GM18951 (cell line): Measurements from ENCODE around the gene HCN3.

ENCODE experiments used
- POLR2A ChIP-seq: IDR thresholded peaks from 4 replicates; pipeline ENCODE4 v1.6.1; 2011; ENCODE audit warnings: mild to moderate bottlenecking; ENCODE audit not compliant: insufficient read length, insufficient read depth; ENCODE audit errors: extremely low read depth
- in situ Hi-C: fragments of 300-500 bp; cut with MboI; formaldehyde crosslinking; loops from one replicate; pipeline ENCODE4 v1.12.0; 2022; ENCODE audit warnings: low sequenced_read_pairs, mixed read lengths, inconsistent platforms; ENCODE audit not compliant: unreplicated experiment

HCN3 gene

DNA sequence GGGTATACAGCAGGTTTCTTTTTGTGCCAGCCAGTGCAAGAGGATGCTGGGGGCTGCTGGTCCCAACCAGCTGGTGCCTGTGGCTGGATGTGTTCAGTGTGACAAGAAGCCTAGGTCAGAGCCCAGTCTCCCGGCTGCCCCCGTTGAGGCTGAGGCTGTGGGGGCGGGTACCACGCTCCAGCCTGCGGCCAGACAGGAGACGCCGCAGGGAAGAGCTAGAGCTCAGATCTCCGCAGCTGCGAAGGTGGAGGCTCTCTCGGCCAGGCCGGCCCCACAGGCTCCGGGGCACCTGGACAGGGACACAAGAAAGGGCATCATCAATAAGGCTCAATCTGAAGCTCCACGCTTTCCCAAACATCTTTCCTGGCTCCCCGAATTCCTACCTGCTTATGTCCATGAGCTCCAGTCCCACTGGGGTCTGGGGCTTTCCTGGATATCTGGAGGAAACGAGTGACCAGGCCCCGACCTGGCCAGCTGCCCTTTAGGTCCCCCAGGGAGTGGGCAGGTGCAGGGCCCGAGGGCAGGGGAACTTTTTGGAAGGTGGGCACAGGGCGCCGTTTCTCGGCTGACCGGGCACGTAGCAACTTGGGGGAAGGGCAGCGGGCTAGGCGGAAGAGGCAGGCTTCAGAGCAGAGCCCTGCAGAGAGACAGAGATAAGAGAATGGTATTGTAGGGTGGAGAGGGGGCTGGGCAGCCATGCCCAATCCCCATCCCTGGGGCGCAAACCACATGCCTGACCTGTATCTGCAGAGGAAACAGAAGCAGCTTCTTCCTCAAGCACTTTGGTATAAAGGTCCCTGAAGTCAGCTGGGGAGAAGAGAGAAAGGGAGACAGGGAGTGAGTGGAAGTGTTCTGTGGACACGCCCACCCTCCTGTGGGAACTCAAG is 29.4 kb upstream of the HCN3 start:
- TF ChIP-seq POLR2A: no peak
- in situ Hi-C loops: loop anchor here (5.0 kb wide), 1 partner anchor 79 kb away; no protein-coding TSS in a partner anchor

GRCh38 chr1:155250246-155250632 is 27.0 kb upstream of the HCN3 start:
- in situ Hi-C loops: no loop called here

GRCh38 chr1:155250633-155251449 is 26.4 kb upstream of the HCN3 start:
- in situ Hi-C loops: no loop called here
- peak; percentile 41 for TF ChIP-seq POLR2A

More at GRCh38 chr1:155250246-155250632, 27.0 kb upstream of the HCN3 start:
- TF ChIP-seq POLR2A: no peak

DNA sequence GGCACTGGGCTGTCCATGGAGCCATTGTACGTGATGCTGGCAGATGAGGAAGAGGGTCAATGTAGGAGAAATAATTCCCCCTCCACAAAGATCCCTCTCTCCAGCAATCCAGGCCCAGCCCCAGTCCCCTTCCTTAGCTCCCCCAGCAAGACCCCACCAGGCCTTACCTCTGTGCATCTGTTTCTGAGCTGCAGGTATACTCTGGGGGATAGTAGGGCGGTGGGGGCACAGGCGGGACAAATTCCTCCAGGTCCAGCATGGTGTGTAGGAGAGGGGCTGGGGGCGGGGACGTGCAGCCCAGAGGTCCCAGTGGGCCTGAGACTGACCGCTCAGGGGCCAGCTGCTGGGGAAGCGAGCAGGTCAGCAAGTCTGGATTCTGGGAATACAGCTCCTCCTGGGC is 25.7 kb upstream of the HCN3 start:
- in situ Hi-C loops: no loop called here

DNA sequence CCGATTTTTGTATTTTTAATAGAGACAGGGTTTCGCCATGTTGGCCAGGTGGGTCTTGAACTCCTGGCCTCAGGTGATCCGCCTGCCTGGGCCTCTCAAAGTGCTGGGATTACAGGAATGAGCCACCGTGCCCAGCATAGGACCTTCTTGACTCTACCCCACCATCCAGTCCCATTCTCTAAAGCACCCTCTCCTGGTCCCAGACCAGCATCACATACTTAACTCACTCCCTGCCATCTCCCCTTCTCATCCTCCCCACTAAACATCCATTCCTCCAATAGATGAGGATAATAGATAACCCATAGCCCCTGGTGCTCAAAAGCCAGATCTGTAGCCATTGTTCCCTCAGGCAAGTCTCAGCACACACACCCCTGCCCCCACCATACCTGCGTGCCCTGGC is 24.1 kb upstream of the HCN3 start:
- TF ChIP-seq POLR2A: no peak
- in situ Hi-C loops: no loop called here

More for the DNA sequence above, 25.7 kb upstream of the HCN3 start:
- no peak for TF ChIP-seq POLR2A

DNA sequence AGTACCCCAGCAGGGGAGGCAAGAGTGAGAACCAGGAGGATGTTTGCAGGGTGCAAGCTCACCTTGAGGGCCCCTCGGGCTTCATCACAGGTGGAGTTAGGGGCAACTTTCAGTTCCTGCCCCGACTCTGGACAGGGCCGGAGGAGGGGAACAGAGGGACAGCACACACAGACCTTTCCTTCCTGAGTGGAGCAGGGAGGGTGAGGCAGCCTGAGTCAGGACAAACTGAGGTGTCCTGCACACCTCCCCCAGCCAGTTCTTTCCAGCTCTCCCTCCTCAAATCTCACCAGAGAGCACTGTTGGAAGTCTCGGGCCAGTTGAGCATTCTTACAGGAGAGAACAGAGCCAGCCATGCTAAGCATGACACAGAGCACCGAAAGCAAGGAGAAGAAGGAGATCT is 23.5 kb upstream of the HCN3 start:
- in situ Hi-C loops: no loop called here
- no peak for TF ChIP-seq POLR2A

GRCh38 chr1:155254228-155254713 is 23.0 kb upstream of the HCN3 start:
- no peak for TF ChIP-seq POLR2A
- in situ Hi-C loops: no loop called here

DNA sequence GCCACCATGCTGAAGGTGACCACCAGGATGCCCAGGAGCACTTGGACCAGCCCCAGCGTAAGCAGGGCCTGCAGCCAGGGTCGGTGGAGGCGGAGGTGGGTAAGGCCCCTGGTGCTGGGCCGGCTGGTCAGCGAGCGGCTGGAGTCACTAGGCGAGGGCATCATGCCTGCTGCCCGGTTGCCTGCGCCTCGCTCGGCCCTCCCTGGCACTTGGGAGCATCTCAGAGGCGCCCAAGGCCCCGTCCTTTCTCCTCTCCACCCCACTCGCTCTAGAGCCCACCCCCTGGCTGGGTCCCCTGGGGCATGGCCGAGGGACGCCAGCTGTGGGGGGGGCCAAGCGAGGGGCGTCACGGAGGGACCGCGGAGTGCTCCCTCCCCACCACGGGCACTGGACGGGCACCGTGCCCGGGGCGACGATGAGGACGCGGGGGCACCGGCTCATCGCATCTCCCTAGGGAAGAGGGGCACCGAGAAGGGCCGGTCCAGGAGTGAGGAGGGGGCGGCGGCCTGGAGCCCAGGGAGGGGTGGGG is 22.5 kb upstream of the HCN3 start:
- no peak for TF ChIP-seq POLR2A
- in situ Hi-C loops: no loop called here

GRCh38 chr1:155255243-155256007 is 21.8 kb upstream of the HCN3 start, which contains the start of gene ENTREP3:
ENTREP3 (minus strand) TSS chr1:155255483; CDS start chr1:155254877, 606 bp downstream.
- TF ChIP-seq POLR2A: peak; percentile 70
- in situ Hi-C loops: no loop called here

GRCh38 chr1:155256058-155256852 is 21.0 kb upstream of the HCN3 start:
- in situ Hi-C loops: no loop called here
- TF ChIP-seq POLR2A: no peak

GRCh38 chr1:155260276-155260675 is 17.0 kb upstream of the HCN3 start:
- in situ Hi-C loops: no loop called here
- TF ChIP-seq POLR2A: no peak

- no peak for TF ChIP-seq POLR2A
- in situ Hi-C loops: no loop called here
Observed at GRCh38 chr1:155261493-155261851, 15.8 kb upstream of the HCN3 start.
